ENCODE results near the gene HPSE2. TPM values are rescaled to one million over a fixed set of nuclear protein-coding genes. Genes with fewer than 3 reads are reported as not detected.
"Not testable (repeated sequence)": the region's sequence is repeated elsewhere in the genome, so short reads cannot be mapped to it uniquely, and the experiment has no call there.

HPSE2 gene
- total RNA-seq, 1 donor from 2014 or later = not detected

- DNase-seq (ENCODE audit: low read depth) = no peak
Observed at GRCh38 chr10:98572594-98572993, 663.1 kb downstream of the HPSE2 start.

GRCh38 chr10:98570834-98571233 lies 664.8 kb downstream of the HPSE2 start:
- DNase-seq (ENCODE audit: low read depth) = no peak

GRCh38 chr10:98569853-98570252 lies 665.8 kb downstream of the HPSE2 start:
- DNase-seq (ENCODE audit: low read depth) = no peak

GRCh38 chr10:98568551-98568950 lies 667.1 kb downstream of the HPSE2 start:
- no peak for DNase-seq (ENCODE audit: low read depth)

GRCh38 chr10:98567391-98568133 lies 668.1 kb downstream of the HPSE2 start:
- no peak for DNase-seq (ENCODE audit: low read depth)

GRCh38 chr10:98563811-98564210 lies 671.8 kb downstream of the HPSE2 start:
- DNase-seq (ENCODE audit: low read depth) = no peak

GRCh38 chr10:98560565-98560964 lies 675.1 kb downstream of the HPSE2 start:
- DNase-seq (ENCODE audit: low read depth) = no peak

- no peak for DNase-seq (ENCODE audit: low read depth)
Observed at GRCh38 chr10:98556061-98556460, 679.6 kb downstream of the HPSE2 start.

- DNase-seq (ENCODE audit: low read depth) = no peak
Observed at GRCh38 chr10:98555021-98555619, 680.5 kb downstream of the HPSE2 start.

GRCh38 chr10:98541561-98541960 lies 694.1 kb downstream of the HPSE2 start:
- not testable (repeated sequence) for DNase-seq (ENCODE audit: low read depth)

- no peak for DNase-seq (ENCODE audit: low read depth)
Observed at GRCh38 chr10:98539578-98539977, 696.1 kb downstream of the HPSE2 start.

GRCh38 chr10:98538472-98538871 lies 697.2 kb downstream of the HPSE2 start:
- DNase-seq (ENCODE audit: low read depth) = no peak

GRCh38 chr10:98536551-98536950 lies 699.1 kb downstream of the HPSE2 start:
- peak; percentile 70 for DNase-seq (ENCODE audit: low read depth)

GRCh38 chr10:98533746-98534445 lies 701.8 kb downstream of the HPSE2 start:
- peak; percentile 4 for DNase-seq (ENCODE audit: low read depth)

GRCh38 chr10:98533241-98533640 lies 702.4 kb downstream of the HPSE2 start:
- no peak for DNase-seq (ENCODE audit: low read depth)

- DNase-seq (ENCODE audit: low read depth) = no peak
Observed at GRCh38 chr10:98528805-98529183, 706.9 kb downstream of the HPSE2 start.

GRCh38 chr10:98528166-98528804 lies 707.4 kb downstream of the HPSE2 start:
- DNase-seq (ENCODE audit: low read depth) = no peak

GRCh38 chr10:98525969-98526368 lies 709.7 kb downstream of the HPSE2 start:
- DNase-seq (ENCODE audit: low read depth) = no peak

GRCh38 chr10:98524124-98524523 lies 711.5 kb downstream of the HPSE2 start:
- no peak for DNase-seq (ENCODE audit: low read depth)

GRCh38 chr10:98519841-98520240 lies 715.8 kb downstream of the HPSE2 start:
- no peak for DNase-seq (ENCODE audit: low read depth)

GRCh38 chr10:98517672-98518071 lies 718.0 kb downstream of the HPSE2 start:
- DNase-seq (ENCODE audit: low read depth) = no peak

GRCh38 chr10:98516352-98516751 lies 719.3 kb downstream of the HPSE2 start:
- no peak for DNase-seq (ENCODE audit: low read depth)
